CD4-positive, alpha-beta T cell (primary cell): ENCODE measurements around the gene EIF5. TPM values are rescaled to one million over a fixed set of nuclear protein-coding genes. Genes with fewer than 3 reads are reported as not detected.

ENCODE experiments used
- ATAC-seq: fragments of 200-7000 bp; cut with Tn5 transposase; one replicate; pipeline ENCODE4 v1.10.0; 2022; ENCODE audit warnings: mild to moderate bottlenecking; ENCODE audit not compliant: poor library complexity
- CTCF ChIA-PET: fragments of 350-600 bp; sonication (Branson Sonifier 250); formaldehyde crosslinking; loops from one replicate; lab custom pipeline; 2021; ENCODE audit warnings: antibody characterized with exemption, inconsistent platforms; lab: Charles Lee
- POLR2A ChIA-PET: fragments of 350-600 bp; sonication (Branson Sonifier 250); formaldehyde crosslinking; loops from one replicate; lab custom pipeline; 2021; ENCODE audit warnings: antibody characterized with exemption, inconsistent platforms; lab: Charles Lee
- DNase-seq, 14 experiments: peaks; one replicate each; pipeline ENCODE4 v3.0.0-alpha.2; 2013 to 2020; ENCODE audit warnings: mixed read lengths in 2 of 14
- H3K27ac ChIP-seq, 2 donors: one replicate each; pipeline versions ENCODE4 v1.5.1 to v1.7.0; 2013; ENCODE audit warnings: low read length in 2 of 2, low read depth in 1 of 2, mild to moderate bottlenecking in 1 of 2
- H3K27me3 ChIP-seq, 2 experiments: 1 replicate in 1 of 2; 2 replicates in 1 of 2; pipeline versions ENCODE4 v1.6.1 to v1.7.0; 2013; ENCODE audit warnings: low read length in 2 of 2, control low read depth in 1 of 2, mild to moderate bottlenecking in 1 of 2, moderate library complexity in 1 of 2; ENCODE audit not compliant: insufficient read depth in 2 of 2, control insufficient read depth in 1 of 2
- H3K36me3 ChIP-seq: one replicate; pipeline ENCODE4 v1.6.1; 2013; ENCODE audit warnings: low read length, control low read depth; ENCODE audit not compliant: insufficient read depth
- H3K4me1 ChIP-seq: one replicate; pipeline ENCODE4 v1.6.1; 2013; ENCODE audit warnings: low read length, control low read depth; ENCODE audit not compliant: insufficient read depth
- H3K4me3 ChIP-seq: one replicate; pipeline ENCODE4 v1.5.1; 2013; ENCODE audit warnings: mild to moderate bottlenecking, low read length, moderate library complexity
- H3K9me3 ChIP-seq, 2 experiments: 1 replicate in 1 of 2; 2 replicates in 1 of 2; pipeline versions ENCODE4 v1.6.1 to v1.7.0; 2013; ENCODE audit warnings: low read length in 2 of 2, mild to moderate bottlenecking in 2 of 2, control low read depth in 1 of 2, moderate library complexity in 1 of 2; ENCODE audit not compliant: control insufficient read depth in 1 of 2, insufficient read depth in 1 of 2
- H3K27ac Mint-ChIP-seq: one replicate; pipeline ENCODE4 v1.8.0; 2020; ENCODE audit warnings: mixed read lengths
- H3K27me3 Mint-ChIP-seq: one replicate; pipeline ENCODE4 v1.8.0; 2021; ENCODE audit warnings: mixed read lengths
- H3K36me3 Mint-ChIP-seq: one replicate; pipeline ENCODE4 v1.8.0; 2021; ENCODE audit warnings: low read depth, mixed read lengths
- H3K4me1 Mint-ChIP-seq: one replicate; pipeline ENCODE4 v1.8.0; 2021; ENCODE audit warnings: low read depth, mixed read lengths
- H3K4me3 Mint-ChIP-seq: one replicate; pipeline ENCODE4 v1.8.0; 2020; ENCODE audit warnings: mild to moderate bottlenecking, mixed read lengths
- H3K9me3 Mint-ChIP-seq: one replicate; pipeline ENCODE4 v1.8.0; 2020; ENCODE audit warnings: mixed read lengths
- intact Hi-C, 2 experiments: fragments of 100-400 bp; cut with DNase I in 1 of 2; cut with micrococcal nuclease in 1 of 2; formaldehyde crosslinking; loops; one replicate each; pipeline versions ENCODE4 v1.15.1 to v1.9.0; 2023 to 2025; cut with DNase I, micrococcal nuclease
- total RNA-seq, 174 experiments: library from RNA in 2 of 174; stranded (reverse) in 2 of 174; gene quantifications; one replicate each; pipeline ENCODE4 v1.2.3 and lab custom pipeline; 2021 to 2026
- TF ChIP-seq, protein P1 (sequence below): fragments of 200-600 bp; IDR thresholded peaks from one replicate; pipeline ENCODE4 v1.8.0; 2022; ENCODE audit warnings: antibody characterized with exemption, mild to moderate bottlenecking

EIF5 gene
- total RNA-seq, 2 experiments from 2014 or later = 658 TPM

GRCh38 chr14:103296987-103297386 lies 37.0 kb upstream of the EIF5 start:
- intact Hi-C loops = loop anchor here in 1 of 2 experiments (10.0 kb wide), 1 partner anchor 772 kb away; no protein-coding TSS in a partner anchor
- Mint-ChIP-seq H3K27me3 (peaks cover 13% of the 10 kb centered on the region), H3K36me3 (no peaks in the 10 kb centered on the region), H3K4me1 (no peaks in the 10 kb centered on the region), H3K27ac (no peak overlapping the region), H3K9me3 (no peaks in the 10 kb centered on the region), H3K4me3 (no peak overlapping the region)
- TF ChIP-seq, protein P1, sequence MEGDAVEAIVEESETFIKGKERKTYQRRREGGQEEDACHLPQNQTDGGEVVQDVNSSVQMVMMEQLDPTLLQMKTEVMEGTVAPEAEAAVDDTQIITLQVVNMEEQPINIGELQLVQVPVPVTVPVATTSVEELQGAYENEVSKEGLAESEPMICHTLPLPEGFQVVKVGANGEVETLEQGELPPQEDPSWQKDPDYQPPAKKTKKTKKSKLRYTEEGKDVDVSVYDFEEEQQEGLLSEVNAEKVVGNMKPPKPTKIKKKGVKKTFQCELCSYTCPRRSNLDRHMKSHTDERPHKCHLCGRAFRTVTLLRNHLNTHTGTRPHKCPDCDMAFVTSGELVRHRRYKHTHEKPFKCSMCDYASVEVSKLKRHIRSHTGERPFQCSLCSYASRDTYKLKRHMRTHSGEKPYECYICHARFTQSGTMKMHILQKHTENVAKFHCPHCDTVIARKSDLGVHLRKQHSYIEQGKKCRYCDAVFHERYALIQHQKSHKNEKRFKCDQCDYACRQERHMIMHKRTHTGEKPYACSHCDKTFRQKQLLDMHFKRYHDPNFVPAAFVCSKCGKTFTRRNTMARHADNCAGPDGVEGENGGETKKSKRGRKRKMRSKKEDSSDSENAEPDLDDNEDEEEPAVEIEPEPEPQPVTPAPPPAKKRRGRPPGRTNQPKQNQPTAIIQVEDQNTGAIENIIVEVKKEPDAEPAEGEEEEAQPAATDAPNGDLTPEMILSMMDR = no peak
- ATAC-seq (no peak), DNase-seq (no peak)
- H3K4me1 ChIP-seq = no peaks in the 10 kb centered on the region
- H3K9me3 ChIP-seq = no peaks in the 10 kb centered on the region
- no peak overlapping the region for H3K27ac ChIP-seq
- H3K27me3 ChIP-seq = peaks cover 0 to 6% of the 10 kb centered on the region in 2 experiments
- H3K36me3 ChIP-seq = no peaks in the 10 kb centered on the region
- CTCF ChIA-PET = interaction anchor here (0.7 kb wide), 2 partner anchors 549 to 1836 kb away, joined by 3 read pairs; no protein-coding TSS in a partner anchor
- POLR2A ChIA-PET = no interaction called here
- H3K4me3 ChIP-seq = no peak overlapping the region

DNA sequence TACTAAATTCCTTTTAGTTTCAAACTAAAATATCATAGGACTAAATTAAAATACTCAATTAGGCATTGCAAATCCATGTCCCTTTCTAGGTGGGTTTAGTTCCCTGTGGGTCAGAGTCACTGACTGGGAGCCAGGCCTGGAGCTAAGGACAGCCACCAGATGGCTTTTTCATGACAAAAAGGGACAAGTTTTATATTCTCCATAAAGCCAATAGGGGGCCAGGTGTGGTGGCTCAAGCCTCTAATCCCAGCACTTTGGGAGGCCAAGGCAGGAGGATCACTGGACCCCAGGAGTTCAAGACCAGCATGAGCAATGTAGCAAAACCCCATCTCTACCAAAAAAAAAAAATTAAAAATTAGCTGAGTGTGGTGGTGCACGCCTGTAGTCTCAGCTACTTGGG lies 35.4 kb upstream of the EIF5 start:
- POLR2A ChIA-PET = interaction anchor here (0.7 kb wide), 1 partner anchor 385 kb away, joined by 4 read pairs; no protein-coding TSS in a partner anchor
- Mint-ChIP-seq H3K4me3 (no peak overlapping the region), H3K9me3 (no peaks in the 10 kb centered on the region)

GRCh38 chr14:103301512-103302354 lies 32.3 kb upstream of the EIF5 start:
- ChIA-PET CTCF (no interaction called here), POLR2A (no interaction called here)
- Histone ChIP-seq H3K27ac (no peak overlapping the region), H3K4me1 (no peaks in the 10 kb centered on the region), H3K9me3 (no peaks in the 10 kb centered on the region), H3K4me3 (no peak overlapping the region), H3K27me3 (peaks cover 0 to 6% of the 10 kb centered on the region in 2 experiments), H3K36me3 (no peaks in the 10 kb centered on the region)
- Mint-ChIP-seq H3K27ac (no peak overlapping the region), H3K4me3 (no peak overlapping the region), H3K27me3 (peaks cover 19% of the 10 kb centered on the region), H3K9me3 (no peaks in the 10 kb centered on the region), H3K36me3 (no peaks in the 10 kb centered on the region), H3K4me1 (no peaks in the 10 kb centered on the region)
- DNase-seq (no peak), ATAC-seq (no peak)
- intact Hi-C loops = no loop called here
- TF ChIP-seq, protein P1 = no peak

More for the DNA sequence above, 35.4 kb upstream of the EIF5 start:
- ATAC-seq (no peak), DNase-seq (no peak)
- CTCF ChIA-PET = interaction anchor here (1.2 kb wide), 1 partner anchor 92 kb away, joined by 3 read pairs; no protein-coding TSS in a partner anchor
- peaks cover 0 to 6% of the 10 kb centered on the region in 2 experiments for H3K27me3 ChIP-seq
- H3K36me3 ChIP-seq = no peaks in the 10 kb centered on the region
- no peaks in the 10 kb centered on the region for H3K9me3 ChIP-seq
- TF ChIP-seq, protein P1 = no peak
- H3K4me1 ChIP-seq = no peaks in the 10 kb centered on the region
- Mint-ChIP-seq H3K36me3 (no peaks in the 10 kb centered on the region), H3K27ac (no peak overlapping the region), H3K27me3 (peaks cover 11% of the 10 kb centered on the region), H3K4me1 (no peaks in the 10 kb centered on the region)
- H3K4me3 ChIP-seq = no peak overlapping the region
- H3K27ac ChIP-seq = no peak overlapping the region
- intact Hi-C loops = loop anchor here in 1 of 2 experiments (10.0 kb wide), 1 partner anchor 774 kb away; no protein-coding TSS in a partner anchor
